GM18858 (cell line): ENCODE measurements around the gene TMEM127.
"Not testable (repeated sequence)": the region's sequence is repeated elsewhere in the genome, so short reads cannot be mapped to it uniquely, and the experiment has no call there.

Source experiments
- ATAC-seq: cut with Tn5 transposase; IDR thresholded peaks from one replicate; pipeline ENCODE4 v1.9.1; 2021; ENCODE audit not compliant: unreplicated experiment

TMEM127 gene

GRCh38 chr2:96264086-96264485 lies 1.7 kb downstream of the TMEM127 start:
- no peak for ATAC-seq

GRCh38 chr2:96262306-96262705 lies 3.5 kb downstream of the TMEM127 start:
- no peak for ATAC-seq

GRCh38 chr2:96261328-96262003 lies 4.3 kb downstream of the TMEM127 start:
- no peak for ATAC-seq

- ATAC-seq = no peak
Observed at GRCh38 chr2:96260387-96261260, 5.2 kb downstream of the TMEM127 start.

GRCh38 chr2:96259497-96259921 lies 6.3 kb downstream of the TMEM127 start:
- no peak for ATAC-seq

GRCh38 chr2:96258166-96259022 lies 7.4 kb downstream of the TMEM127 start:
- ATAC-seq = no peak

GRCh38 chr2:96257744-96258143 lies 8.1 kb downstream of the TMEM127 start:
- ATAC-seq = not testable (repeated sequence)

GRCh38 chr2:96256611-96257113 lies 9.1 kb downstream of the TMEM127 start:
- ATAC-seq = no peak

- no peak for ATAC-seq
Observed at GRCh38 chr2:96254571-96254970, 11.2 kb downstream of the TMEM127 start.

GRCh38 chr2:96253006-96253405 lies 12.8 kb downstream of the TMEM127 start:
- ATAC-seq = no peak

- no peak for ATAC-seq
Observed at GRCh38 chr2:96252526-96252925, 13.3 kb downstream of the TMEM127 start.

GRCh38 chr2:96251721-96252292 lies 14.0 kb downstream of the TMEM127 start:
- ATAC-seq = no peak

- no peak for ATAC-seq
Observed at GRCh38 chr2:96250188-96250587, 15.6 kb downstream of the TMEM127 start.

- ATAC-seq = no peak
Observed at GRCh38 chr2:96249654-96250053, 16.1 kb downstream of the TMEM127 start.

GRCh38 chr2:96248624-96249023 lies 17.2 kb downstream of the TMEM127 start:
- no peak for ATAC-seq

GRCh38 chr2:96247896-96248295 lies 17.9 kb downstream of the TMEM127 start:
- ATAC-seq = no peak

GRCh38 chr2:96247009-96247408 lies 18.8 kb downstream of the TMEM127 start:
- ATAC-seq = no peak

- no peak for ATAC-seq
Observed at GRCh38 chr2:96245609-96246390, 20.0 kb downstream of the TMEM127 start.

GRCh38 chr2:96243843-96244242 lies 22.0 kb downstream of the TMEM127 start:
- ATAC-seq = no peak
